ENCODE results near the gene LGALS7. TPM values are rescaled to one million over a fixed set of nuclear protein-coding genes. Genes with fewer than 3 reads are reported as not detected.
"Not testable (repeated sequence)": the region's sequence is repeated elsewhere in the genome, so short reads cannot be mapped to it uniquely, and the experiment has no call there.

Gene LGALS7
- total RNA-seq, result not detected

- no peaks in the 10 kb centered on the region for H3K9me3 Mint-ChIP-seq
- ATAC-seq (replicated peaks in 1 of 2) (no peak), DNase-seq (no peak)
- peaks cover 11% of the 10 kb centered on the region for H3K4me1 Mint-ChIP-seq (ENCODE audit: low read depth)
- no peaks in the 10 kb centered on the region for H3K36me3 Mint-ChIP-seq (ENCODE audit: insufficient read depth in 2 of 2)
- no peak within 1 kb of the TSS for H3K27ac Mint-ChIP-seq
- no peak within 1 kb of the TSS for H3K4me3 Mint-ChIP-seq
- no peaks in the 10 kb centered on the region for H3K27me3 Mint-ChIP-seq (ENCODE audit: low read depth)
Measured at GRCh38 chr19:38773469-38774177, at the start of gene LGALS7. TSS of gene LGALS7 (minus strand) at chr19:38773517. CDS start at chr19:38773492, 25 bp downstream.

- not testable (repeated sequence) for ATAC-seq (replicated peaks in 1 of 2); H3K9me3 Mint-ChIP-seq; H3K27ac Mint-ChIP-seq; H3K4me1 Mint-ChIP-seq (ENCODE audit: low read depth); H3K27me3 Mint-ChIP-seq (ENCODE audit: low read depth); DNase-seq; H3K4me3 Mint-ChIP-seq
- H3K36me3 Mint-ChIP-seq (ENCODE audit: insufficient read depth in 2 of 2), result peaks cover 6 to 14% of the 10 kb centered on the region in 2 donors
Measured at GRCh38 chr19:38821230-38821825, 48.0 kb upstream of the LGALS7 start.

GRCh38 chr19:38819231-38819920 is 46.1 kb upstream of the LGALS7 start:
- Mint-ChIP-seq H3K4me3 (no peak overlapping the region), H3K4me1 (ENCODE audit: low read depth) (peaks cover 7% of the 10 kb centered on the region), H3K9me3 (no peaks in the 10 kb centered on the region), H3K27me3 (ENCODE audit: low read depth) (no peaks in the 10 kb centered on the region), H3K36me3 (ENCODE audit: insufficient read depth in 2 of 2) (peaks cover 6 to 16% of the 10 kb centered on the region in 2 donors), H3K27ac (no peak overlapping the region)
- ATAC-seq (replicated peaks in 1 of 2) (no peak), DNase-seq (no peak)

DNA sequence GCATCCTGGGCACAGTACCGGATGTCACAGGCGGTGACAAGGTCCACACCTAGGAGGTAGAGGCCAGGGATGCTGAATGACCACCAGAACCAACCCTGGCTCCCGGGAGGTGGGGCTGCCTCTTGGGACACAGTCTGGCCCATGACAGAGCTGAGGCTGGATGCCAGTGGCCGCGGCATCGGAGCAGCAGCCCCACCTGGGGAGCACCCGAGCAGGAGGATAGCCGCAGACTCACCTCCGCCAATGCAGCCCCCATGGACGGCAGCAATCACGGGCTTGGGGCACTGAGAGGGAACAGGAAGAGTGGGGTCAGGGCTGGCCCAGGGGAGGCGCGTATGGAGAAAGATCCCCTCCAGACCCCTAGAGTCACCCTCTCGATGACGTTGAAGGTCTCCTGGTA is 43.8 kb upstream of the LGALS7 start:
- Mint-ChIP-seq H3K4me3 (no peak overlapping the region), H3K27ac (no peak overlapping the region), H3K4me1 (ENCODE audit: low read depth) (peaks cover 7% of the 10 kb centered on the region), H3K36me3 (ENCODE audit: insufficient read depth in 2 of 2) (peaks cover 0 to 7% of the 10 kb centered on the region in 2 donors), H3K9me3 (no peaks in the 10 kb centered on the region), H3K27me3 (ENCODE audit: low read depth) (no peaks in the 10 kb centered on the region)
- ATAC-seq (replicated peaks in 1 of 2) (no peak), DNase-seq (no peak)

- Mint-ChIP-seq H3K9me3 (no peaks in the 10 kb centered on the region), H3K4me1 (ENCODE audit: low read depth) (peaks cover 7% of the 10 kb centered on the region), H3K36me3 (ENCODE audit: insufficient read depth in 2 of 2) (peaks cover 0 to 7% of the 10 kb centered on the region in 2 donors), H3K27ac (no peak overlapping the region), H3K27me3 (ENCODE audit: low read depth) (no peaks in the 10 kb centered on the region), H3K4me3 (no peak overlapping the region)
- no peak for DNase-seq
- ATAC-seq (replicated peaks in 1 of 2), result no peak
Measured at GRCh38 chr19:38816131-38816750, 42.9 kb upstream of the LGALS7 start.

GRCh38 chr19:38815059-38816001 is 42.0 kb upstream of the LGALS7 start:
- no peak overlapping the region for H3K4me3 Mint-ChIP-seq
- no peak for ATAC-seq (replicated peaks in 1 of 2)
- no peak overlapping the region for H3K27ac Mint-ChIP-seq
- H3K9me3 Mint-ChIP-seq, result no peaks in the 10 kb centered on the region
- peaks cover 1% of the 10 kb centered on the region for H3K4me1 Mint-ChIP-seq (ENCODE audit: low read depth)
- no peak for DNase-seq
- no peaks in the 10 kb centered on the region for H3K27me3 Mint-ChIP-seq (ENCODE audit: low read depth)
- peaks cover 0 to 3% of the 10 kb centered on the region in 2 donors for H3K36me3 Mint-ChIP-seq (ENCODE audit: insufficient read depth in 2 of 2)

DNA sequence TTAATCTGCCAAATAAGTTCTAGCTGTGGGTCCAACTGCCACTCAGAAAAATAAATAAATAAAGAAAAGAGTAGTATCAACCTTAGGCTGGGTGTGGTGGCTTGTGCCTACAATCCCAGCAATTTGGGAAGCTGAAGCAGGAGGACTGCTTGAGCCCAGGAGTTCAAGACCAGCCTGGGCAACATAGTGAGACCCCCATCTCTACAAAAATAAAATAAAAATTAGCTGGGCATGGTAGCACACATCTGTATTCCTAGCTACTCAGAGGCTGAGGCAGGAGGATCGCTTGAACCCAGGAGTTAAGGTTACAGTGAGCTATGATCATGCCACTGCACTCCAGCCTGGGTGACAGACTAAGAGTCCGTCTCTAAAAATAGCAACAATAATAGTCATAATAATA is 40.6 kb upstream of the LGALS7 start:
- H3K27me3 Mint-ChIP-seq (ENCODE audit: low read depth); H3K9me3 Mint-ChIP-seq; H3K36me3 Mint-ChIP-seq (ENCODE audit: insufficient read depth in 2 of 2); ATAC-seq (replicated peaks in 1 of 2); DNase-seq; H3K27ac Mint-ChIP-seq; H3K4me1 Mint-ChIP-seq (ENCODE audit: low read depth); H3K4me3 Mint-ChIP-seq: not testable (repeated sequence)

- Mint-ChIP-seq H3K9me3 (no peaks in the 10 kb centered on the region), H3K27ac (no peak overlapping the region), H3K4me1 (ENCODE audit: low read depth) (no peaks in the 10 kb centered on the region), H3K27me3 (ENCODE audit: low read depth) (no peaks in the 10 kb centered on the region), H3K4me3 (no peak overlapping the region), H3K36me3 (ENCODE audit: insufficient read depth in 2 of 2) (peaks cover 0 to 2% of the 10 kb centered on the region in 2 donors)
- no peak for DNase-seq
- no peak for ATAC-seq (replicated peaks in 1 of 2)
Measured at GRCh38 chr19:38813323-38813722, 40.0 kb upstream of the LGALS7 start.

- no peak for DNase-seq
- no peak for ATAC-seq (replicated peaks in 1 of 2)
- no peaks in the 10 kb centered on the region for H3K4me1 Mint-ChIP-seq (ENCODE audit: low read depth)
- H3K4me3 Mint-ChIP-seq, result no peak within 1 kb of the TSS
- no peaks in the 10 kb centered on the region for H3K27me3 Mint-ChIP-seq (ENCODE audit: low read depth)
- no peaks in the 10 kb centered on the region for H3K9me3 Mint-ChIP-seq
- H3K36me3 Mint-ChIP-seq (ENCODE audit: insufficient read depth in 2 of 2), result peaks cover 0 to 2% of the 10 kb centered on the region in 2 donors
- no peak within 1 kb of the TSS for H3K27ac Mint-ChIP-seq
Measured at GRCh38 chr19:38812841-38813320, 39.6 kb upstream of the LGALS7 start, which contains the start of gene LGALS4. TSS of gene LGALS4 (minus strand) at chr19:38812945. CDS start at chr19:38812886, 59 bp downstream.

- DNase-seq (no peak), ATAC-seq (replicated peaks in 1 of 2) (no peak)
- Mint-ChIP-seq H3K27me3 (ENCODE audit: low read depth) (no peaks in the 10 kb centered on the region), H3K4me3 (no peak overlapping the region), H3K36me3 (ENCODE audit: insufficient read depth in 2 of 2) (peaks cover 0 to 2% of the 10 kb centered on the region in 2 donors), H3K9me3 (no peaks in the 10 kb centered on the region), H3K4me1 (ENCODE audit: low read depth) (no peaks in the 10 kb centered on the region), H3K27ac (no peak overlapping the region)
Measured at GRCh38 chr19:38812009-38812840, 38.9 kb upstream of the LGALS7 start.

DNA sequence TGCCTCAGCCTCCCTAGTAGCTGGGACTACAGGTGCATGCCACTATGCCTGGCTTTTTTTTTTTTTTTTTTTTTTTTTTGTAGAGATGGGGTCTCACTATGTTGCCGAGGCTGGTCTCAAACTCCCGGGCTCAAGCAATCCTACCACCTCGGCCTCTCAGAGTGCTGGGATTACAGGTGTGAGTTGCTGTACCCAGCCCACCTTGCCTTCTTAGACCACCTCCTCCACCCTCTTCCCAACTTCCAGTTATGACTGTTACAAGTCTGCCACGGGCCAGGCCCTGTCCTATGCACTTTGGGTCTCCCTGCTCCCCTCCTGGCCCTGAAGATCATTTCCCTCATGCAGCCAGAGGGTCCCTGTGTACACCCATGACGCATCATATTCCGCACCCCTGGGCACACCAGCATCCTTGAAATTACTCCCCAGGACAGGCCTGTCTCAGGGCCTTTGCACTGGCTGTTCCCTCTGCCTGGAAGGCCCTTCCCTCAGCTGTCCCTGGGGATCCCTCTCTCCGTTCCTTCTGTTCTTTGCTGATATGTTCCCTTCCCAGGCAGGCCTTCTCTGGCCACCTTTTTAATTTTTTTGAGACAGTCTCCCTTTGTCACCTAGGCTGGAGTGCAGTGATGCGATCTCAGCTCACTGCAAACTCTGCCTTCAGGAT is 36.4 kb upstream of the LGALS7 start:
- no peaks in the 10 kb centered on the region for H3K36me3 Mint-ChIP-seq (ENCODE audit: insufficient read depth in 2 of 2)
- no peak overlapping the region for H3K27ac Mint-ChIP-seq
- DNase-seq (no peak), ATAC-seq (replicated peaks in 1 of 2) (no peak)
- H3K4me3 Mint-ChIP-seq, result no peak overlapping the region
- H3K9me3 Mint-ChIP-seq, result no peaks in the 10 kb centered on the region
- H3K27me3 Mint-ChIP-seq (ENCODE audit: low read depth), result no peaks in the 10 kb centered on the region
- H3K4me1 Mint-ChIP-seq (ENCODE audit: low read depth), result peaks cover 5% of the 10 kb centered on the region

Data from activated T-cell treated with anti-CD3 and anti-CD28 coated beads, Interleukin-2, amount 50 U/mL, for 72 hours (primary cell).